NCI-H2196 treated with DMSO at 0.1 percent for 48 hours (cell line): ENCODE measurements around the gene PDZD8.

ENCODE experiments used
- DNase-seq: peaks from one replicate; lab custom pipeline; 2025; ENCODE audit not compliant: unreplicated experiment; lab: John Stamatoyannopoulos, UW

PDZD8 gene

DNA sequence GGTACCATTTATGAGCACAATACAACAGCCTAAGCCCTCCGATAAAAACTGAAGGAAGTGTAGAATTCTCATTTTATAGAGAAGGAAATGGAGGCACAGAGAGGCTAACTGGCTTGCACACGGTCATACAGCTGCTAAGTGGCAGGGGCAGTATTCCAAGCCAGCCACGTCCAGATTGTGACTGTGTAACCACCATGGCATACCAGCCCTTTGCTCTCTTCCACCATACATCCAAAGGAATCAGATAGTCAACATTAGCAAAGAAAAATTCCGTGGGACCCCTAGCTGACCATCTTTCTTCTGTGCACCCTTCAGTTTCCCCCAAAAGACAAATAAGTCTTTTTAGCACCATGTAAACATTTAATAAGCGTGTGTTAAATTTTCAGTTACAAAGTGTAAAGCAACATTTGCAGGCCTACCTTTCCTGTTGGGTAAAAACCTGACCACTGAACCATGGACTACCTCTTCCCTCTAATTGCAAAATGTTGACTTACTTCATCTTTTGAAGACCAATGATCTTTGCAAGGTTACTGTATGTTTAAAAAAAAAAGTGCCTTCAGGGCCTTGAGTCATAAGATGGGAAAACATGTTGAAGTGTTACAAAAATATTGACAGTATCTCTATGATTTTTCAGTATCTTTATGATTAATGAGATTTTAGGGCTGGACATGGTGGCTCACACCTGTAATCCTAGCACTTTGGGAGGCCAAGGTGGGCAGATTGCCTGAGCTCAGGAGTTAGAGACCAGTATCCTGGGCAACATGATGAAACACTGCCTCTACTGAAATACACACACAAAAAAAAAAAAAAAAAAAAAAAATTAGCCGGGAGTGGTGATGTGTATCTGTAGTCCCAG lies 24.3 kb upstream of the PDZD8 start:
- DNase-seq = no peak

DNA sequence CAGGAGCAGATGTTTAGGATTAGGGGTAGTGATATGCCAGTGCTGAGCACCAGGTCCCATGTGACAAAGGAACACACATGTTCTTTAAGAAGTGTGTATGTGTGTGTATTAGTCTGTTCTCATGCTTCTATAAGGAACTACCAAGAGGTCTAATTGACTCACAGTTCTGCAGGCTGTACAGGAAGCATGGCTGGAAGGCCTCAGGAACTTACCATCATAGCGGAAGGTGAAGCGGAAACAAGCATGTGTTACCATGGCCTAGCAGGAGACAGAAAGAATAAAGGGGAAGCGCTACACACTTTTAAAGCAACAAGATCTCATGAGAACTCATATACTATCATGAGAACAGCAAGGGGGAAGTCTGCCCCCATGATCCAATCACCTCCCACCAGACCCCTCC lies 22.8 kb upstream of the PDZD8 start:
- DNase-seq = no peak

DNA sequence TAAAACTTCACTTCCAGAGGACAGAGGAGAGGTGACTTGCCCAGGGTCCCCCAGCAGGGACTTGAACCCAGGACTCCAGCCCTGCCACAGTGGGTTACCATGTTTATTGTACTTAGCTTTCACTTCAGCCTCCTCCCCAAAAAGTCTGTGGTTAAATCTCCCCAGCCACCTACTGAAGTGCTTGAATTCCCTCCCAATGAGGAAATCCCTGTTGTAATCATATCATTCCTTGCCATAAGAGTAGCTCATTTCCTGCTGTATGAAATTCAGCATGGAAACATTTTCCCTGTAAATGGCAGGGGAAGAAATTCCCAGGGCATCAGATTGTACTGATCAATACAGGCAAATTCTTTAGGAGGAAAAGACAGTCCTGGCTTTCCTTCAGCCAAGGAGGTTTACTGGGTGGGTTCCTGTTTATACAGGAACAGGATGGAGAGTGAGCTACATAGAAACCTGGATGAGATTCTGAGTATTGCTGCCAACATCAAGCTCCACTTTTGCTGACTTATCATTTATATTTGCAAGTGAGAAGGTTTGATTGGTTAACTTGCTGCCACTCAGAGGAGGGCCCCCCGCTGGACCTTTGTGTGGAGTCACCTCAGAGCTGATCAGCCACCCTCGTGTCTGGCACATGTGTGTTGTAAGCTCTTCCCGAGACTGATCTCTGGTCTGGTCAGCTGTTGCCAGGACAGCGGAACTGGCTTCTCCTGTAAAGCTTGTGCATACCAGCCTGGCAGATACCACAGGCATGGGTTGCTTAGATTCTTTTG lies 16.4 kb upstream of the PDZD8 start:
- DNase-seq = no peak

DNA sequence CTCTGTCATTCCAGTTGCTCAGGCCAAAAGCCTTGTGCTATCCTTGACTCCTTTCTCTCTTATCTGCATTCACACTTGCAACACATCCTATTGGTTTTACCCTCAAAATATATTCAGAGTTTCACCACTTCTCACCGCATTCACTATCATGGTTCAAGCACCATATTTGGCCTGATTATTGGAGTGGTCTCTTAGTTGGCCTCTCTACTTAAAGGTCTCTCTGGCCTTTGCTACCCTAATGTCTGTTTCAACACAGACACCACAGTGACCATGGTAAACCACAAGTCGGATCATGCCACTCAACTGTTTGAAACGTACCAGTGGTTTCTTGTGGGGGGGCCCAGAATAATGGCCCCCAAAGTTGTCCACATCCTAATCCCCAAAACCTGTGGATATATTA lies 15.2 kb upstream of the PDZD8 start:
- DNase-seq = no peak

- no peak for DNase-seq
These were observed 11.6 kb upstream of the PDZD8 start for GRCh38 chr10:117386805-117387204.

GRCh38 chr10:117382861-117383260 lies 7.6 kb upstream of the PDZD8 start:
- no peak for DNase-seq

GRCh38 chr10:117374506-117375359 lies 507 bp downstream of the PDZD8 start:
- no peak for DNase-seq

DNA sequence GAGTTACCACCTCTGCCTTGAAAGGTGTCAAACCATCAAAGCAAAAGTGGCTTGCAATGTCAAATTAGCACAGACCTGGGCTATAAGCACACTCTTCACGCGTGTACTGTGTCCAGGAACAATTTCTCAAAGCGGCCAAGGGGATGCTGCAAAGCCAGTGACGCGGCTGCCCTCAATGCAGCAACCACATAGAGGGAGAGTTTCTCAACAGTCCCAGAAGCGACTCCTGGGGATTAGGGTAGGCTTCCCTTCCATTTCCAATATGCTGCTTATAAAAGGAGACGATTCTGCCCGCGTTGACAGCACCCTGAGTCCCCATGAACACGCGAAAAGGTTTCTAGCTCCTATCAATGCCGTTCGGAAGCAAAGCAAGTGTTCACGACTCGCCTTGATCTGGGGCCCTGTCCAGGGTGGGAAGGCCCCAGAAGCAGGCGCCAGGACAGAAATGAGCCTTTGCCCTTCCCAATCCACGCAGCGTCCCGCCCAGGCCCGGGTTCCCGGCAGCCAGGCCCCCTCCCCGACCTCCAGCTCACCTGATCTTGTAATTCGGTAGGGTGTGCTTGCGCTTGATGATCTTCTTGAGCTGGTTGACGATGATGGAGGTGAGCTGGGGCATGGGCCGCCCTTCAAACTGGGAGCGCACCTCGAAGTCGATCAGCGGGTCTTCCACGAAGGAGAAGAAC lies 1.3 kb downstream of the PDZD8 start:
- no peak for DNase-seq

DNA sequence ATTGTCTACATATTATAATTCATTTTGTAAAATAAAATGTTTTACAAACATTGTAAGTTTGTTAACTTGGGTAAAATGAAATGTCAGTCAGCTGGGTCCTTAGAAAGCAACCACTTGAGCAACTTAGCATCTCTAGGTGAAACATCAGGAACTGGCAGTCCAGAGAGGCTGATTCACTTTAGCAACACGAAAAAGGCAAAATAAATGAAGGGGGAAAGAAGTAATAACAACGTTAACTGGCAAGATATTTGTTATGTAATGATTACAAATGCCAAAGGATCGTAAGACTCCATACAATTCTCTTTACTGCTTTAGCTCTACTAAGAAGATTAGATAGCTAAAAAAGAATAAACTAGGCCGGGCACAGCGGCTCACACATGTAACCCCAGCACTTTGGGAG lies 5.0 kb downstream of the PDZD8 start:
- DNase-seq = no peak

- DNase-seq = no peak
These were observed 7.5 kb downstream of the PDZD8 start for GRCh38 chr10:117367718-117368117.

GRCh38 chr10:117366741-117367140 lies 8.5 kb downstream of the PDZD8 start:
- DNase-seq = no peak

DNA sequence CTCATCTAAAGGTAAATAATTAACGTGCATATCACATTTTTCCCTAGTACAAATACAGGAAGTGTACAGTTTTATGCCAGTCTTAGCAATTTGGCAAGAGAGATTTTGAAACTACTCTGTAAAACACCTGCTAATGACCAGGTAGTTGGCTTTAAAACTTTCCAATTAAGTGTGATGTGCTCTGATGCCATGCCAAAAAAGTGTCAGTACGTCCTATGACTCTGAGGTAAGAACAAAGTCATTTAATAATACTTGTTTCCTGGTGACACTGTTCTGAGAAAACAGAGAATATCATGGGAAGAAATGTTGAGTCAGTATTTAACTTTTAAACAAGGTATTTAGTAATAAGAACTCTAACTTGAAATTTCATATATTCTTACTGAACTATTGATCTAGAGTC lies 9.6 kb downstream of the PDZD8 start:
- no peak for DNase-seq

DNA sequence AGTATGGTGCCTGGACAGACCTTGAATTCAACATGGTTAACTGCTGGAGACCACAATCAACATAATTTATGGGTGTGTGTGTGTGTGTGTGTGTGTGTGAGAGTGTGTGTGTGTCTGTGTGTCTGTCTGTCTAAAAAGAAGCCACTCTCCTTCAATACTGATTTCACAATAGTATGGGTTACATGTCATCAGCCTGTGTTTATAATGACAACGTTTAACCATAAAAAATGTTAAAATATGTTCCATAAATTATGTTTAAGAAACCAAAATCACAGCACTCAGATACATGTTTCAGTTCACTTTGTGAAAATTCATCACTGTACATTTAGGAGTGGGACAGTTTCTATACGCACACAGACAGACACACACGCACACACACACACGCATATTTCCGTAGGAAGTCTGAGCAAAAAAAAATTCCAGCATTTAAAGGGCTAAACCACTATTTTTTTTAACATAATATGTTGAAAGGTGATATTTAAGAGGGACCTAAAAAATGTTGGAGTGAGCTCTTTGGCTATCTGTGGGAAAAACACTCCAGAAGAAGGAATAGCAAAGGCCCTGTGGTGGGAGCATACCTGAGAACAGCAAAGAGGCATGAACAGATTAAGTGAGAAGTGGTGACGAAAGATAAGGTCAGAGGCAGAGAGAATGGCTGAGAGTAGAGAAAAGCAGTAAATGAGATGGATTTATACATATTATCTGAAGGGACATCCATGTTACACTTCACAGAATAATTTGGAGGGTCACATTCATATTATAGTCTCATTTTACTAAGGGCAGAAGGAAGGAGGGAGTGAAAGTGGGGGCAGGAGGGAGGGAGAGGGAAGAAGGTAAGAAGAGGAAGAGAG lies 10.9 kb downstream of the PDZD8 start:
- DNase-seq = no peak

- DNase-seq = no peak
These were observed 12.2 kb downstream of the PDZD8 start for GRCh38 chr10:117363028-117363427.

- no peak for DNase-seq
These were observed 12.9 kb downstream of the PDZD8 start for GRCh38 chr10:117362313-117362712.

GRCh38 chr10:117360994-117361667 lies 14.1 kb downstream of the PDZD8 start:
- DNase-seq = no peak

DNA sequence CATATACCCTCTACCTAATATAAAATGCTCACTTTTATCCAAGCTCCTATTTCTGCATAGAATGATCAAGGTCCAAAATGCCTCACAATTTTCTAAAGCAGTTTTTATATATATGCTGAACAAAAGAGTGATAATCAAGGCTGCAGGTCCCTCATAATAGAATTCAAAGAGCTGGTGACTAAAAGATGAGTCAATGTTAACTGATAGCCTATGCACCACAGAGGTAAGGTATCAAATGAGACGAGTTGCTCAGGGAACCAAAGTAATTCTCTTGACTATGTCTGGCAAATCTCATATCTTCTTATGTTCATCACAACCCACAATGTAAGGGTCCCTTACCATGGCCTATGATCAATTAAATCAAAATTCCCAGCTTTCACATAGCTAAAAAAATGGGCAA lies 15.2 kb downstream of the PDZD8 start:
- DNase-seq = no peak

GRCh38 chr10:117355072-117355471 lies 20.2 kb downstream of the PDZD8 start:
- DNase-seq = no peak

DNA sequence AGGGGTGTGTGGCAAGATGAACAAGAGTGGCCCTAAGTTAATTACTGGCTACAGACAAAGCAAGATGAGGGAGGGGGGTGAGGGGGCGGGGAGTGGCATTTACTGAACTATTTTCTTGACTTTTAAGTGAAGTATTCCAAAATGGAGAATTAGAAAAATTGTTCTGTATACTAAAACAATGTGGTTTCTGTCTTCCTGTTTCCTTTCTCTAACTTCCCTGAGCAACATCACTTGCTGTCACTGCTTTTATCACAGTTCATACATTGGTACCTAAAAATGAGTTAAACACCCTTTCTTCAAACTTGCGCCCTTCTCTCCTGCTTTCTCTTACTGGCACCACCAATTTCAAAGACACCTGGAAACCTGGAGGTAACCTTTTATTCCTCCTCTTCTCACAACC lies 21.6 kb downstream of the PDZD8 start:
- no peak for DNase-seq
